ENCODE results near the gene FTO. TPM values are rescaled to one million over a fixed set of nuclear protein-coding genes. Genes with fewer than 3 reads are reported as not detected.
A peak's percentile ranks its signal among the peaks of the same experiment; 100 is the strongest.

FTO gene
- total and polyA plus RNA-seq, 2 of the 13 experiments (the other 11 are each of a cell fraction or from before 2014, with no cell fraction given): 41.6 to 55.8 TPM

- TF ChIP-seq ZNF207 (IDR thresholded peaks at IDR 0.05; ENCODE audit: borderline replicate concordance) (no peak), ZNF776 (CRISPR knock-in tag; IDR thresholded peaks at IDR 0.05) (no peak), ZNF761 (CRISPR knock-in tag; conservative IDR thresholded peaks at IDR 0.05) (0 out of 2 replicates have a peak, but pooled peaks have one; percentile 21), HMGXB4 (CRISPR knock-in tag; IDR thresholded peaks at IDR 0.05; ENCODE audit: borderline replicate concordance in 1 of 2, low read depth in 1 of 2) (no peak), DNMT1 (CRISPR knock-in tag; IDR thresholded peaks at IDR 0.05) (no peak), FLYWCH1 (CRISPR knock-in tag; IDR thresholded peaks at IDR 0.05) (no peak), GATAD2A (CRISPR knock-in tag; IDR thresholded peaks at IDR 0.05) (0 out of 2 replicates have a peak, but pooled peaks have one; percentile 3), EP300 (IDR thresholded peaks at IDR 0.05; ENCODE audit: low read depth in 2 of 2, low read length in 2 of 2) (no peak), EP300 (CRISPR knock-in tag; IDR thresholded peaks at IDR 0.05; ENCODE audit: borderline replicate concordance) (no peak), CENPT (CRISPR knock-in tag; IDR thresholded peaks at IDR 0.05; ENCODE audit: low read depth) (no peak), HNF1B (CRISPR knock-in tag; IDR thresholded peaks at IDR 0.05) (no peak), ZSCAN22 (CRISPR knock-in tag; IDR thresholded peaks at IDR 0.05) (0 out of 2 replicates have a peak, but pooled peaks have one; percentile 44), ZNF282 (IDR thresholded peaks at IDR 0.05; ENCODE audit: partially characterized antibody) (no peak), SNAPC4 (CRISPR knock-in tag; IDR thresholded peaks at IDR 0.05) (no peak), FOXA3 (CRISPR knock-in tag; IDR thresholded peaks at IDR 0.05) (no peak), SKI (IDR thresholded peaks at IDR 0.05; ENCODE audit: partially characterized antibody) (no peak), ZNF781 (CRISPR knock-in tag; IDR thresholded peaks at IDR 0.05; ENCODE audit: borderline replicate concordance, not compliant biosample characterization) (no peak)
- TF ChIP-seq, protein P1, sequence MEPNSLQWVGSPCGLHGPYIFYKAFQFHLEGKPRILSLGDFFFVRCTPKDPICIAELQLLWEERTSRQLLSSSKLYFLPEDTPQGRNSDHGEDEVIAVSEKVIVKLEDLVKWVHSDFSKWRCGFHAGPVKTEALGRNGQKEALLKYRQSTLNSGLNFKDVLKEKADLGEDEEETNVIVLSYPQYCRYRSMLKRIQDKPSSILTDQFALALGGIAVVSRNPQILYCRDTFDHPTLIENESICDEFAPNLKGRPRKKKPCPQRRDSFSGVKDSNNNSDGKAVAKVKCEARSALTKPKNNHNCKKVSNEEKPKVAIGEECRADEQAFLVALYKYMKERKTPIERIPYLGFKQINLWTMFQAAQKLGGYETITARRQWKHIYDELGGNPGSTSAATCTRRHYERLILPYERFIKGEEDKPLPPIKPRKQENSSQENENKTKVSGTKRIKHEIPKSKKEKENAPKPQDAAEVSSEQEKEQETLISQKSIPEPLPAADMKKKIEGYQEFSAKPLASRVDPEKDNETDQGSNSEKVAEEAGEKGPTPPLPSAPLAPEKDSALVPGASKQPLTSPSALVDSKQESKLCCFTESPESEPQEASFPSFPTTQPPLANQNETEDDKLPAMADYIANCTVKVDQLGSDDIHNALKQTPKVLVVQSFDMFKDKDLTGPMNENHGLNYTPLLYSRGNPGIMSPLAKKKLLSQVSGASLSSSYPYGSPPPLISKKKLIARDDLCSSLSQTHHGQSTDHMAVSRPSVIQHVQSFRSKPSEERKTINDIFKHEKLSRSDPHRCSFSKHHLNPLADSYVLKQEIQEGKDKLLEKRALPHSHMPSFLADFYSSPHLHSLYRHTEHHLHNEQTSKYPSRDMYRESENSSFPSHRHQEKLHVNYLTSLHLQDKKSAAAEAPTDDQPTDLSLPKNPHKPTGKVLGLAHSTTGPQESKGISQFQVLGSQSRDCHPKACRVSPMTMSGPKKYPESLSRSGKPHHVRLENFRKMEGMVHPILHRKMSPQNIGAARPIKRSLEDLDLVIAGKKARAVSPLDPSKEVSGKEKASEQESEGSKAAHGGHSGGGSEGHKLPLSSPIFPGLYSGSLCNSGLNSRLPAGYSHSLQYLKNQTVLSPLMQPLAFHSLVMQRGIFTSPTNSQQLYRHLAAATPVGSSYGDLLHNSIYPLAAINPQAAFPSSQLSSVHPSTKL (CRISPR knock-in tag; IDR thresholded peaks at IDR 0.05): 0 out of 2 replicates have a peak, but pooled peaks have one; percentile 0
Measured at GRCh38 chr16:53848950-53849349, 145.0 kb downstream of the FTO start (continued).
